Endothelial cell of umbilical vein (primary cell): Measurements from ENCODE around the gene MECR. TPM values are rescaled to one million over a fixed set of nuclear protein-coding genes. Genes with fewer than 3 reads are reported as not detected.
"Not testable (repeated sequence)": the region's sequence is repeated elsewhere in the genome, so short reads cannot be mapped to it uniquely, and the experiment has no call there.

ENCODE experiments used
- BruUV-seq: library from RNA; stranded (reverse); fragments of 400-500 nt; replicated peaks from 2 replicates; lab custom pipeline; 2021; lab: Mats Ljungman, UMichigan
- CTCF ChIA-PET: fragments of 300-600, 350-600 bp; sonication (Branson Sonifier 250); formaldehyde crosslinking; loops from one replicate; lab custom pipeline; 2021; ENCODE audit warnings: antibody characterized with exemption, inconsistent platforms; lab: Charles Lee
- POLR2A ChIA-PET: fragments of 300-600, 350-600 bp; sonication (Branson Sonifier 250); formaldehyde crosslinking; loops from one replicate; lab custom pipeline; 2021; ENCODE audit warnings: antibody characterized with exemption, inconsistent platforms; lab: Charles Lee
- DNase-seq: peaks from one replicate; pipeline ENCODE4 v3.0.0-alpha.2; 2011; ENCODE audit warnings: low read depth, low spot score
- FAIRE-seq: peaks from 2 replicates; lab custom pipeline; 2011; peaks lifted over from hg19 to GRCh38; lab: Jason Lieb, UNC
- H2AFZ ChIP-seq: 2 replicates; pipeline ENCODE4 v1.6.0; 2012; ENCODE audit warnings: low read depth, low read length, control low read depth, inconsistent platforms
- H3K27ac ChIP-seq: 2 replicates; pipeline ENCODE4 v1.5.1; 2011; ENCODE audit warnings: low read depth, mild to moderate bottlenecking, control low read depth, low read length, moderate library complexity; ENCODE audit not compliant: insufficient read depth
- H3K27me3 ChIP-seq, 2 experiments: 2 replicates each; pipeline versions ENCODE4 v1.6.0 to v1.6.1; 2011; ENCODE audit warnings: low read length in 2 of 2, mixed read lengths in 1 of 2; ENCODE audit not compliant: control insufficient read depth in 2 of 2, insufficient read depth in 2 of 2
- H3K36me3 ChIP-seq, 2 experiments: 2 replicates in 1 of 2; 3 replicates in 1 of 2; pipeline ENCODE4 v1.5.1; 2011; ENCODE audit warnings: low read length in 2 of 2, mild to moderate bottlenecking in 1 of 2, moderate library complexity in 1 of 2; ENCODE audit not compliant: control insufficient read depth in 2 of 2, insufficient read depth in 2 of 2; ENCODE audit errors: extremely low read depth in 1 of 2
- H3K4me1 ChIP-seq: 3 replicates; pipeline ENCODE4 v1.5.1; 2011; ENCODE audit warnings: mild to moderate bottlenecking, low read length; ENCODE audit not compliant: control insufficient read depth, insufficient read depth; ENCODE audit errors: extremely low read depth
- H3K4me2 ChIP-seq: 2 replicates; pipeline ENCODE4 v1.6.1; 2011; ENCODE audit warnings: low read length, control low read depth, mixed read lengths; ENCODE audit not compliant: insufficient read depth
- H3K4me3 ChIP-seq, 3 experiments: fragments of 200-600 bp in 1 of 3; sonication (generic), shearing (Covaris generic) in 1 of 3; replicated peaks in 1 of 3; 2 replicates each; pipeline ENCODE4 v1.5.1; 2011 to 2016; ENCODE audit warnings: control low read depth in 3 of 3, low read length in 3 of 3, mild to moderate bottlenecking in 2 of 3, inconsistent platforms in 1 of 3, low read depth in 1 of 3, moderate library complexity in 1 of 3; ENCODE audit not compliant: insufficient read depth in 1 of 3
- H3K79me2 ChIP-seq: 2 replicates; pipeline ENCODE4 v1.6.0; 2012; ENCODE audit warnings: low read length, inconsistent platforms; ENCODE audit not compliant: control insufficient read depth, insufficient read depth
- H3K9ac ChIP-seq: replicated peaks from 2 replicates; pipeline ENCODE3; 2011; ENCODE audit warnings: low read length, control low read depth; ENCODE audit not compliant: insufficient read depth; ENCODE audit errors: extremely low read depth
- H3K9me1 ChIP-seq: replicated peaks from 3 replicates; pipeline ENCODE4 v1.6.0; 2011; ENCODE audit warnings: mild to moderate bottlenecking, low read length; ENCODE audit not compliant: control insufficient read depth, insufficient read depth; ENCODE audit errors: extremely low read depth
- H3K9me3 ChIP-seq: replicated peaks from 2 replicates; pipeline ENCODE4 v1.5.1; 2012; ENCODE audit warnings: low read length, inconsistent platforms; ENCODE audit not compliant: control insufficient read depth, insufficient read depth
- H4K20me1 ChIP-seq: replicated peaks from 2 replicates; pipeline ENCODE3; 2011; ENCODE audit warnings: mild to moderate bottlenecking, low read length; ENCODE audit not compliant: control insufficient read depth, insufficient read depth; ENCODE audit errors: extremely low read depth
- EZH2 ChIP-seq: IDR thresholded peaks from 2 replicates; pipeline ENCODE4 v1.6.1; 2012; ENCODE audit warnings: borderline replicate concordance, low read depth, mild to moderate bottlenecking, moderate library complexity, low read length, inconsistent platforms; ENCODE audit not compliant: severe bottlenecking
- FOS ChIP-seq: IDR thresholded peaks from 2 replicates; pipeline ENCODE4 v1.6.1; 2011; ENCODE audit warnings: mild to moderate bottlenecking, low read length, moderate library complexity, borderline replicate concordance; ENCODE audit not compliant: insufficient read depth
- GATA2 ChIP-seq: IDR thresholded peaks from 2 replicates; pipeline ENCODE4 v1.7.0; 2011; ENCODE audit warnings: low read depth, mild to moderate bottlenecking, moderate library complexity, mixed read lengths, low read length; ENCODE audit not compliant: insufficient read length, insufficient read depth
- JUN ChIP-seq: IDR thresholded peaks from 2 replicates; pipeline ENCODE4 v1.6.1; 2011; ENCODE audit warnings: borderline replicate concordance, low read depth; ENCODE audit not compliant: insufficient read length, insufficient read depth
- MYC ChIP-seq: IDR thresholded peaks from one replicate; pipeline ENCODE4 v1.6.1; 2011; ENCODE audit warnings: mild to moderate bottlenecking, low read depth, low read length
- POLR2A ChIP-seq: IDR thresholded peaks from 2 replicates; pipeline ENCODE4 v1.6.1; 2012; ENCODE audit warnings: low read depth, mild to moderate bottlenecking, control low read depth, low read length
- POLR2AphosphoS5 ChIP-seq: IDR thresholded peaks from 2 replicates; pipeline ENCODE4 v1.6.1; 2012; ENCODE audit warnings: low read depth, mild to moderate bottlenecking, control low read depth, low read length, moderate library complexity; ENCODE audit not compliant: insufficient read depth
- dilution Hi-C: fragments of 300-500 bp; cut with MboI; formaldehyde crosslinking; loops from one replicate; pipeline ENCODE4 v1.15.0; 2019; ENCODE audit warnings: low sequenced_read_pairs; ENCODE audit not compliant: extremely low pct_ligation_motif_present
- intact Hi-C: fragments of 100-400 bp; cut with micrococcal nuclease; formaldehyde crosslinking; loops from one replicate; pipeline ENCODE4 v1.10.0; 2022
- polyA plus RNA-seq, 4 experiments: library from polyadenylated mRNA; depleted of rRNA in 3 of 4; stranded (reverse) in 3 of 4; unstranded in 1 of 4; fragments of >200 nt; gene quantifications; 2 replicates each; pipeline versions ENCODE4 v1.2.1 to v1.2.3, GENCODE V29; 2011 to 2012; ENCODE audit warnings: missing spikeins in 1 of 4
- total RNA-seq: library from RNA; stranded (reverse); gene quantifications from 2 replicates; pipeline ENCODE4 v1.2.3, GENCODE V29; 2021
- TF ChIP-seq, protein P1 (sequence below): IDR thresholded peaks from 2 replicates; pipeline ENCODE4 v1.6.1; 2011; ENCODE audit not compliant: insufficient read depth, insufficient read length
- TF ChIP-seq, protein P2 (sequence below), 2 donors: IDR thresholded peaks; 1 replicate in 1 of 2; 2 replicates in 1 of 2; pipeline ENCODE4 v1.5.1; 2011; ENCODE audit warnings: low read length in 2 of 2, mild to moderate bottlenecking in 2 of 2, moderate library complexity in 2 of 2, control low read depth in 1 of 2, inconsistent platforms in 1 of 2, low read depth in 1 of 2; ENCODE audit not compliant: insufficient read depth in 1 of 2; ENCODE audit errors: extremely low read depth in 1 of 2

The MECR gene
- total and polyA plus RNA-seq, 2 donors (not counting 3 experiments of a cell fraction or from before 2014, with no cell fraction given): 24.6 to 30.1 TPM

DNA sequence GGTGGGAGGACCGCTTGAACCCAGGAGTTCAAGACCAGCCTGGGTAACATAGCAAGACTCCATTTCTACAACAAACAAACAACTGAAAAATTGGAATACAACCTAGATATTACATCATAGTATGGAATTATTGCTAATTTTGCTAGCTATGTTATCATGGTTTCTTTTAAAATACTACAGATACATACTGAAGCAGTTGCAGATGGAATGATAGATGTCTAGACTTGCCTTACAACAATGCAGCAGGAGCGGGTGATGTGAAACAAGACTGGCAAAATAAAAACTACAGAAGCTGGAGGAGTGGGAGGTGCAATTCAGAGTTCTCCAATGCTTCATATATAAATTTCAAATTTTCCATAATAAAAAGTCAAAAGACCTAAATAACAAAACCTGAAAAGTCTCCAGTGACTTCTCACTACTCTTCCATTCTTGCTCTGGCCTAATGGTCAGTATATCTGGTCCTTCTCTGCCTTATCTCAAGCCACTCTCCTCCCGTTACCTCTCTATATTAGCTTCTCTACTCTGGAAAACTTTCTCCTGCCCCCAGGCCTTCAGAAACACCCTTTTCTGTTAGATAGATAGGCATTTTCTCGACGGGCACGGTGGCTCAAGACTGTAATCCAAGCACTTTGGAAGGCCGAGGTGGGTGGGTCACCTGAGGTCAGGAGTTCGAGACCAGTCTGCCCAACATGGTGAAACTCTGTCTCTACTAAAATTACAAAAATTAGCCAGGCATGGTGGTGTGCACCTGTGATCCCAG is 78.5 kb downstream of the MECR start:
- no peaks in the 10 kb centered on the region for H3K9me1 ChIP-seq
- H3K9ac ChIP-seq: no peak overlapping the region
- H3K27me3 ChIP-seq: no peaks in the 10 kb centered on the region
- H3K79me2 ChIP-seq: peaks cover 12% of the 10 kb centered on the region
- no peak overlapping the region for H3K27ac ChIP-seq
- no peak for TF ChIP-seq MYC
- no peak for TF ChIP-seq JUN
- TF ChIP-seq POLR2A: no peak
- no peak for TF ChIP-seq POLR2AphosphoS5
- no peak for TF ChIP-seq GATA2
- TF ChIP-seq FOS: no peak
- TF ChIP-seq, protein P1, sequence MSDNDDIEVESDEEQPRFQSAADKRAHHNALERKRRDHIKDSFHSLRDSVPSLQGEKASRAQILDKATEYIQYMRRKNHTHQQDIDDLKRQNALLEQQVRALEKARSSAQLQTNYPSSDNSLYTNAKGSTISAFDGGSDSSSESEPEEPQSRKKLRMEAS: no peak
- TF ChIP-seq EZH2: no peak
- TF ChIP-seq, protein P2, sequence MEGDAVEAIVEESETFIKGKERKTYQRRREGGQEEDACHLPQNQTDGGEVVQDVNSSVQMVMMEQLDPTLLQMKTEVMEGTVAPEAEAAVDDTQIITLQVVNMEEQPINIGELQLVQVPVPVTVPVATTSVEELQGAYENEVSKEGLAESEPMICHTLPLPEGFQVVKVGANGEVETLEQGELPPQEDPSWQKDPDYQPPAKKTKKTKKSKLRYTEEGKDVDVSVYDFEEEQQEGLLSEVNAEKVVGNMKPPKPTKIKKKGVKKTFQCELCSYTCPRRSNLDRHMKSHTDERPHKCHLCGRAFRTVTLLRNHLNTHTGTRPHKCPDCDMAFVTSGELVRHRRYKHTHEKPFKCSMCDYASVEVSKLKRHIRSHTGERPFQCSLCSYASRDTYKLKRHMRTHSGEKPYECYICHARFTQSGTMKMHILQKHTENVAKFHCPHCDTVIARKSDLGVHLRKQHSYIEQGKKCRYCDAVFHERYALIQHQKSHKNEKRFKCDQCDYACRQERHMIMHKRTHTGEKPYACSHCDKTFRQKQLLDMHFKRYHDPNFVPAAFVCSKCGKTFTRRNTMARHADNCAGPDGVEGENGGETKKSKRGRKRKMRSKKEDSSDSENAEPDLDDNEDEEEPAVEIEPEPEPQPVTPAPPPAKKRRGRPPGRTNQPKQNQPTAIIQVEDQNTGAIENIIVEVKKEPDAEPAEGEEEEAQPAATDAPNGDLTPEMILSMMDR (IDR thresholded peaks at IDR 0.05; ENCODE audit: extremely low read depth in 1 of 2, insufficient read depth in 1 of 2, low read depth in 1 of 2, low read length in 2 of 2): no peak
- FAIRE-seq (no peak), DNase-seq (no peak)
- no peaks in the 10 kb centered on the region for H3K4me1 ChIP-seq
- no peak overlapping the region for H3K4me3 ChIP-seq
- H3K9me3 ChIP-seq: no peaks in the 10 kb centered on the region
- no TSS peak for BruUV-seq
- H4K20me1 ChIP-seq: no peaks in the 10 kb centered on the region
- intact Hi-C loops: no loop called here
- dilution Hi-C loops: no loop called here
- ChIA-PET CTCF (interaction anchor here (1.0 to 1.7 kb wide), 3 partner anchors 13 to 28 kb away, joined by 3 read pairs; no protein-coding TSS in a partner anchor), POLR2A (no interaction called here)
- no peak overlapping the region for H2AFZ ChIP-seq
- peaks cover 29 to 42% of the 10 kb centered on the region in 2 experiments for H3K36me3 ChIP-seq
- no peak overlapping the region for H3K4me2 ChIP-seq

DNA sequence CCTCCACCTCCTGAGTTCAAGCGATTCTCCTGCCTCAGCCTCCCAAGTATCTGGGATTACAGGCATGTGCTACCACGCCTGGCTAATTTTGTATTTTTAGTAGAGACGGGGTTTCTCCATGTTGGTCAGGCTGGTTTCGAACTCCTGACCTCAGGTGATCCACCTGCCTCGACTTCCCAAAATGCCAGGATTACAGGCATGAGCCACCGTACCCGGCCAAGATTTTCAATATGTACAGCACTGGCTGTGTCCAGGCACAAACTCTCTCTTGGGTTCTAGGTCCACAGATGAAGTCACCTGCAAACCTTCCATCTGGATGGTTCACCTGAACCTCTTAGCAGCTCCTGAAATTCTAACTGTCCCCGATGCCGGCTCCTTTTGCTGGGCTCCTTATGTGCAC is 80.4 kb downstream of the MECR start:
- intact Hi-C loops, BruUV-seq, FAIRE-seq, H3K4me3 ChIP-seq, H3K9ac ChIP-seq, H3K27me3 ChIP-seq, H3K4me2 ChIP-seq, H3K9me1 ChIP-seq, H3K27ac ChIP-seq, POLR2A ChIA-PET, H3K9me3 ChIP-seq, H2AFZ ChIP-seq, H3K4me1 ChIP-seq, H4K20me1 ChIP-seq, dilution Hi-C loops, DNase-seq, H3K79me2 ChIP-seq: not testable (repeated sequence)
- CTCF ChIA-PET: interaction anchor here (1.4 to 1.6 kb wide), 2 partner anchors 11 to 52 kb away, joined by 3 read pairs; no protein-coding TSS in a partner anchor
- peaks cover 31 to 39% of the 10 kb centered on the region in 2 experiments for H3K36me3 ChIP-seq
